Esophagus squamous epithelium (tissue), 4 donors: ENCODE measurements around the gene ARF6.

Source experiments
- POLR2A ChIP-seq, 4 donors: fragments of 450-650 bp; IDR thresholded peaks; one replicate each; pipeline ENCODE4 v1.6.1; 2017; ENCODE audit warnings: antibody characterized with exemption in 4 of 4, mild to moderate bottlenecking in 4 of 4, moderate library complexity in 3 of 4
- TF ChIP-seq, protein P1 (sequence below), 6 experiments: fragments of 450-650 bp in 4 of 6; fragments of 200-600 bp in 2 of 6; sonication (generic) in 2 of 6; IDR thresholded peaks; one replicate each; pipeline ENCODE4 v1.5.1; 2016 to 2019; ENCODE audit warnings: antibody characterized with exemption in 6 of 6, mild to moderate bottlenecking in 4 of 6, moderate library complexity in 4 of 6

DNA sequence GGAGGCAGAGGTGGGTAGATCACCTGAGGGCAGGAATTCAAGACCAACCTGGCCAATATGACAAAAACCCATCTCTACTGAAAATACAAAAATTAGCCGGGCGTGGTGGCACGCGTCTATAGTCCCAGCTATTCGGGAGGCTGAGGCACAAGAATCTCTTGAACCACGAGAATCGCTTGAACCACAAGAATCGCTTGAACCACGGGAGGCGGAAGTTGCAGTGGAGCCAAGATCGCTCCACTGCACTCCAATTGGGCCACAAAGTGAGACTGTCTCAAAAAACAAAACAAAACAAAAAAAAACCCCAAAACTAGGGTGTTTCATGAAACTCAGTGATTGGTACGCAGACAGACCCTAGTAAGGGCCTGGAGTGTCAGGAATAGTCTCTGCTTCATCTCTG, 6.4 kb upstream of the ARF6 start:
- TF ChIP-seq, protein P1, sequence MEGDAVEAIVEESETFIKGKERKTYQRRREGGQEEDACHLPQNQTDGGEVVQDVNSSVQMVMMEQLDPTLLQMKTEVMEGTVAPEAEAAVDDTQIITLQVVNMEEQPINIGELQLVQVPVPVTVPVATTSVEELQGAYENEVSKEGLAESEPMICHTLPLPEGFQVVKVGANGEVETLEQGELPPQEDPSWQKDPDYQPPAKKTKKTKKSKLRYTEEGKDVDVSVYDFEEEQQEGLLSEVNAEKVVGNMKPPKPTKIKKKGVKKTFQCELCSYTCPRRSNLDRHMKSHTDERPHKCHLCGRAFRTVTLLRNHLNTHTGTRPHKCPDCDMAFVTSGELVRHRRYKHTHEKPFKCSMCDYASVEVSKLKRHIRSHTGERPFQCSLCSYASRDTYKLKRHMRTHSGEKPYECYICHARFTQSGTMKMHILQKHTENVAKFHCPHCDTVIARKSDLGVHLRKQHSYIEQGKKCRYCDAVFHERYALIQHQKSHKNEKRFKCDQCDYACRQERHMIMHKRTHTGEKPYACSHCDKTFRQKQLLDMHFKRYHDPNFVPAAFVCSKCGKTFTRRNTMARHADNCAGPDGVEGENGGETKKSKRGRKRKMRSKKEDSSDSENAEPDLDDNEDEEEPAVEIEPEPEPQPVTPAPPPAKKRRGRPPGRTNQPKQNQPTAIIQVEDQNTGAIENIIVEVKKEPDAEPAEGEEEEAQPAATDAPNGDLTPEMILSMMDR (IDR thresholded peaks at IDR 0.05), result no peak
- TF ChIP-seq POLR2A (IDR thresholded peaks at IDR 0.05), result no peak
